GM12878 (cell line): ENCODE results near the gene CDC34.

Source experiments
- CHD1 ChIP-seq: IDR thresholded peaks from 2 replicates; pipeline ENCODE4 v1.6.1; 2012; ENCODE audit warnings: low read depth, low read length, improper control_type of control experiment
- CREB1 ChIP-seq: IDR thresholded peaks from 2 replicates; pipeline ENCODE4 v1.6.1; 2012; ENCODE audit warnings: low read depth, mild to moderate bottlenecking, inconsistent platforms
- EZH2 ChIP-seq: IDR thresholded peaks from 2 replicates; pipeline ENCODE4 v1.6.1; 2012; ENCODE audit warnings: low read depth, mild to moderate bottlenecking, control low read depth, inconsistent platforms, low read length, borderline replicate concordance; ENCODE audit not compliant: control insufficient read depth
- MEF2A ChIP-seq: IDR thresholded peaks from 2 replicates; pipeline ENCODE4 v1.6.1; 2011; ENCODE audit warnings: low read depth, mild to moderate bottlenecking, low read length, moderate library complexity; ENCODE audit not compliant: insufficient read depth
- MYC ChIP-seq: IDR thresholded peaks from 2 replicates; pipeline ENCODE4 v1.6.1; 2011; ENCODE audit warnings: mild to moderate bottlenecking, low read length, moderate library complexity, inconsistent platforms; ENCODE audit not compliant: insufficient read depth, insufficient replicate concordance, insufficient read length, severe bottlenecking
- SPI1 ChIP-seq: IDR thresholded peaks from 2 replicates; pipeline ENCODE4 v1.6.1; 2011; ENCODE audit warnings: low read depth, mild to moderate bottlenecking, low read length, moderate library complexity, borderline replicate concordance; ENCODE audit not compliant: insufficient read depth
- TF ChIP-seq, protein P1 (sequence below), 3 experiments: IDR thresholded peaks in 2 of 3; conservative IDR thresholded peaks in 1 of 3; 2 replicates each; pipeline ENCODE4 v1.5.1; 2011; ENCODE audit warnings: low read depth in 3 of 3, low read length in 3 of 3, mild to moderate bottlenecking in 3 of 3, control low read depth in 2 of 3, moderate library complexity in 2 of 3, inconsistent platforms in 1 of 3, mixed read lengths in 1 of 3; ENCODE audit not compliant: control insufficient read depth in 2 of 3, insufficient read depth in 1 of 3; ENCODE audit errors: extremely low read depth in 1 of 3

DNA sequence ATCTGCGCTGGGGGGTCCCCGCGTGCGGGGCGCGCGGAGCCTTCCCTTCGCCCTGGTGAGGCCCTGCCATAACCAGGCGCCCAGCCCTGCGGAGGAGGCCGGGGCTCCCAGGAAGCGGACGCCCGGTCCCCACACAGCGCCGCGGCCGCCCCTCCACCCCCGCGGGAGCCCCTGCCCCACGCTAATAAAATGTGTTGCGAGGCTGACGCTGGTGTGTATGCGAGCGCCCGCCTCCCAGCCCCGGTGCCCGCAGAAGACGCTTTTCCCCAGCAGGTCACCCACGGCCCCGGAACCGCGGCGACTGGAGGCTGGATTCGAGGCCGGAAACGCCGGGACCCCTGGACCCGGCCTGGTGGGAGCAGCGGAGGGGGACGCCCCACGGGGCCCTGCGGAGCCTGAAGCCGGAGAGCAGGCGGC lies 12.1 kb upstream of the CDC34 start:
- TF ChIP-seq CHD1 (no peak), CREB1 (no peak), EZH2 (no peak), MEF2A (no peak), SPI1 (no peak), MYC (no peak)
- TF ChIP-seq, protein P1, sequence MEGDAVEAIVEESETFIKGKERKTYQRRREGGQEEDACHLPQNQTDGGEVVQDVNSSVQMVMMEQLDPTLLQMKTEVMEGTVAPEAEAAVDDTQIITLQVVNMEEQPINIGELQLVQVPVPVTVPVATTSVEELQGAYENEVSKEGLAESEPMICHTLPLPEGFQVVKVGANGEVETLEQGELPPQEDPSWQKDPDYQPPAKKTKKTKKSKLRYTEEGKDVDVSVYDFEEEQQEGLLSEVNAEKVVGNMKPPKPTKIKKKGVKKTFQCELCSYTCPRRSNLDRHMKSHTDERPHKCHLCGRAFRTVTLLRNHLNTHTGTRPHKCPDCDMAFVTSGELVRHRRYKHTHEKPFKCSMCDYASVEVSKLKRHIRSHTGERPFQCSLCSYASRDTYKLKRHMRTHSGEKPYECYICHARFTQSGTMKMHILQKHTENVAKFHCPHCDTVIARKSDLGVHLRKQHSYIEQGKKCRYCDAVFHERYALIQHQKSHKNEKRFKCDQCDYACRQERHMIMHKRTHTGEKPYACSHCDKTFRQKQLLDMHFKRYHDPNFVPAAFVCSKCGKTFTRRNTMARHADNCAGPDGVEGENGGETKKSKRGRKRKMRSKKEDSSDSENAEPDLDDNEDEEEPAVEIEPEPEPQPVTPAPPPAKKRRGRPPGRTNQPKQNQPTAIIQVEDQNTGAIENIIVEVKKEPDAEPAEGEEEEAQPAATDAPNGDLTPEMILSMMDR (IDR thresholded peaks at IDR 0.05 in 2 of 3, conservative IDR thresholded peaks at IDR 0.05 in 1 of 3; ENCODE audit: control insufficient read depth in 2 of 3, extremely low read depth in 1 of 3, insufficient read depth in 1 of 3, low read depth in 3 of 3, low read length in 3 of 3): no peak
